ENCODE results near the gene IGLON5. TPM values are rescaled to one million over a fixed set of nuclear protein-coding genes. Genes with fewer than 3 reads are reported as not detected.

Gene IGLON5
- total RNA-seq, 1 experiment from 2014 or later: not detected

- no peak for DNase-seq (ENCODE audit: low read depth)
Measured at GRCh38 chr19:51364200-51365106, 53.0 kb downstream of the IGLON5 start.

DNA sequence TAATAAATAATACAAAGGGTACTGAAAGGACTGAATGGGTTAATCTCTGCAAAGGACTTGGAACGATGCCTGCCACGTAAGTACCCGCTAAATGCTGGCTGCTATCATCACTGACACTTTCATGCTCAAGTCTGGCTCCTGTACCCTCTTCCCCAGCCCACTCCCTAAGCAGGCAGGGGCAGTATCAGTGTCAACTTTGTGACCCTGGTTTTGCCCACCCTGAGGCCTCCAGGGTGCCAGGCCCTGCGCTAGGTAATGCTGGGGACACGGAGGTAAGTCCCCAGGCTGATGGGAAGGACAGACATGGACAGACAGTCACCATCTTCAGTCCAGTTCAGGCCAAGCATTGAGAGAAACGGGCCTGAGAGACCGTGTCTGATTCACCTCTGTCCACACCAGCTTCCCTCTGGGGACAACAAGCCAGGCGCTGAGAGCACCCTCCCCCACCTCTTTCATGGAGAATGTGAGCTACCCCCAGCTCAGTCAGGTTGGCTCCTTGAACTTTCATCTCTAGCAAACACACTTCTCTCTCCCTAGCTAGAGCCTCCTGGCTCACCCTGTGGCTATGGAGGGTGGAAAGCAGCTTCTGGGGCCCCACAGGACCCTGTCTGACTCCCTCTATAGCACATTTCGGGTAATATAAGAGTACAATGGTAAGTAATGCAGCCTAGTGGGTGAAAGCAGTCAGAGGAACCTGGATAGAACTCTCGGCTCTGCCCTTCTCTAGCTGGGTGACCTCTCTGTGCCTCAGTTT, 53.9 kb downstream of the IGLON5 start:
- peak; percentile 26 for DNase-seq (ENCODE audit: low read depth)

DNA sequence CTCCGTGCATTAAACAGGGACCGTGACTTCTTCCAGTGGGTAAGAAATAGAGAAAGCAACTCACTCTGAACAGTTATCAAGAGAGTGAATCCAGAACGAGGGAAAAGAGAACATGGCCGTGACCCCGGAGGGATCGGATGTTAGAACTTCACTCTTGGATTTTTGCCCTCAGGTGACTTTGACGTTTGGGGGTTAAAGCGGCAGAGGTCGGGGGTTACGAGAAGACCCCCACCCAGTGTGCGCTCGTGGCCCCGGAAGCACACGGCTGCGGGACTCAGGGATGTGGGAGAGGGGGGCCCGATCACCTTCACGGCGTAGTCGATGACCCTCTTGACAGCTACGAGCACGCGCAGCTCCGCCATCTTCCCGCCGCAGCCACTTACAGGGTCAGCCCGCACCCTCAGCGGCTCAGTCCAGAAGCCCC, 54.5 kb downstream of the IGLON5 start, which contains the start of gene ETFB:
Gene ETFB, minus strand, starts transcription at position 424 of the 424 bp plus-strand sequence. Its CDS starts 62 bp downstream, at position 362.
- DNase-seq (ENCODE audit: low read depth): no peak

DNA sequence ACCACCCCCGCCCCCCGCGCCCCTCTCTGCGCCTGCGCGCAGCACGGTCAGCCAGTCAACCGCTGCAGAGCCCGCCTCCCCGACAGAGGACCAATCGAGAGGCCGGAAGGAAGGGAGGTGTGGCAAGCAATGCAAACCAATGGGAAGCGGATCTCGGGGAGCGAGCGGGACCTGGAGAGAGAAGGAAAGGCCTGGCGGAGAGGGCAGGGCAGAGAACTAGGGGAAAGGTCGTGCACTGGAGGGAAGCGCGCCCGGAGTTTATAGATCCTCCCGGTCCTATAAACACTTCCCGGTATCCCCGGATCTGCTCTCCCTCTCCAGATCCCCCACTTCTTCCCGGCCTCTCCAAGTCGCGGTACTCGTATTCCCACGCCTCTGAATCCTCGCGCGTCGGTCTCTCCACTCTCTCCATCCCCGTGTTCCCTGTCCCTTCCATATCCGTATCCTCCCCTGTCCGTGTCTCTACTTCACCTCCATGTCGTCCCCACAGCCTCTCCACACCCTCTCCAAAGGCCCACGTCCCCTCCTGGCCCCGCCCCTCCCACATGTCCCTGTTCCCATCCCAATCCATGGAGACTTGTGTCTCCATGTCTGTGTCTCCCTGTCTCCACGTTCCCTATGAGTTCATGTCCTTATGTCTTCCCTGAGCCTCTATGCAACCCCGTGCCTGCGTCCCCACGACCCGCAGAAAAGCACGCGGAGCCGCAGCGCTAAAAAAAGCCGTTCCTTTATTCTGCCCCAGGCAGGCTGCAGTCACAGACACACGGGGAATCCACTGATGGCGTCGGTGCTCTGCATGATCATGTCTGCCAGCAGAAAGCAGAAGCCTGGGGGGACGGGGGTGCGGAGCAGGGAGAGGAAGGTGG, 55.2 kb downstream of the IGLON5 start:
- DNase-seq (ENCODE audit: low read depth): peak; percentile 94

DNA sequence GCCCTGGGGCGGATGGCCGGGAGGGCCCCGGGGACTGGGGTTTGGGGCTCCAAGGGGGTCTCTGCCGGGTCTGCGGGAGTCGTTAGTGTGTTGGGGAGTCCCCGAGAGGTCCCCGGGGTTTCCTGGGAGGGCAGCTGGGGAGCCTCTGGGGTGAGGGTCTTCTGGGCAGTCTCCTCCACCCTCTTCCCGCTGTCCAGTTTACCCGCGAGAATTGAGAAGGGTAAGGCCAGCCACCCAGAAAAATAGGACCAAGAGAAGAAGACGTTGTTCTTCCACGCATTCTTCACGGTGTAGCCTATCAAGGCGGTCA, 55.8 kb downstream of the IGLON5 start:
- no peak for DNase-seq (ENCODE audit: low read depth)

- peak; percentile 98 for DNase-seq (ENCODE audit: low read depth)
Measured at GRCh38 chr19:51367565-51368365, 56.3 kb downstream of the IGLON5 start.

DNA sequence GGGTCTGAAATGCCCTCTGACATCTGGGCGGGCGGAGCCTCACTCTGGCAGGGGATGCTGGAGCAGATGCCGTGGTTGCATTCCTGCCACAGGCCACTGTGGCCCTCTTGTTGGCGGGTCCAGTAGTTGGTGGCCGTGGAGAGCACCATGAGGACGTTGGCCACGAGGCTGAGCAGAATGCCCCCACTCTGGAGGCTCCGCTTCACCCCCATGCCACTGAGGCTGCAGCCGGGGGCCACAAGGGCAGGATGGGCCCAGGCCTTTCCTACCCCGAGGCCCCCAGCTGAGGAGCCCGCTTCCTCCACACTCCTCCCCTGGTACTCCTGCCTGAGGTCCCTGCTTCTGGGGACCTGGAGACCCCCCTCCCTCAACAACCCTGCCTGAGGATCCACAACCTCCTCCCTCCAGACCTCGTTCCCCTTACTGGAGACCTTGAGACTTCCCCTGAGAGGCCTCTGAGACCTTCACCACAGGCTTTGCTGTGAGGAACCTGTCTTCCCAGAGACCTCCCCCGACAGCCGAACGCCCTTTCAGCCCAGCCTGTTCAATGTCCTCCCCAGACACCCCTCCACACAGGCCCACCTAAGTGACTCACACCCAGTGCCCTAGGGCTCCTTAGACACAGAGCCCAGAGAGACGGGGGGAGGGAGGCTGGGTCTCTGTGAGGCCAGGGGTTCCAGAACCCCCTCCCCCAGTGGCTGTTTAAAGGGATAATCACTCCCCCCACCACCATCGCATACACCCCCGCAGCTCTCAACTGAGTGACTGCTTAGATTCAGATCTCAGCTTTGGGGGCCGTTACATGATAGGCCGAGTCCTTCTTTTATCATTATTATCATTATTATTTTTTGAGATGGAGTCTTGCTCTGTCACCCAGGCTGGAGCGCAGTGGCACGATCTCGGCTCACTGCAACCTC, 57.2 kb downstream of the IGLON5 start, which contains the start of gene CLDND2:
Gene CLDND2, minus strand, starts transcription at position 638 of the 917 bp plus-strand sequence. Its CDS starts 426 bp downstream, at position 212.
- DNase-seq (ENCODE audit: low read depth): no peak

- DNase-seq (ENCODE audit: low read depth): no peak
Measured at GRCh38 chr19:51370230-51370629, 58.8 kb downstream of the IGLON5 start.

GRCh38 chr19:51371186-51371690, 59.8 kb downstream of the IGLON5 start:
- DNase-seq (ENCODE audit: low read depth): no peak

DNA sequence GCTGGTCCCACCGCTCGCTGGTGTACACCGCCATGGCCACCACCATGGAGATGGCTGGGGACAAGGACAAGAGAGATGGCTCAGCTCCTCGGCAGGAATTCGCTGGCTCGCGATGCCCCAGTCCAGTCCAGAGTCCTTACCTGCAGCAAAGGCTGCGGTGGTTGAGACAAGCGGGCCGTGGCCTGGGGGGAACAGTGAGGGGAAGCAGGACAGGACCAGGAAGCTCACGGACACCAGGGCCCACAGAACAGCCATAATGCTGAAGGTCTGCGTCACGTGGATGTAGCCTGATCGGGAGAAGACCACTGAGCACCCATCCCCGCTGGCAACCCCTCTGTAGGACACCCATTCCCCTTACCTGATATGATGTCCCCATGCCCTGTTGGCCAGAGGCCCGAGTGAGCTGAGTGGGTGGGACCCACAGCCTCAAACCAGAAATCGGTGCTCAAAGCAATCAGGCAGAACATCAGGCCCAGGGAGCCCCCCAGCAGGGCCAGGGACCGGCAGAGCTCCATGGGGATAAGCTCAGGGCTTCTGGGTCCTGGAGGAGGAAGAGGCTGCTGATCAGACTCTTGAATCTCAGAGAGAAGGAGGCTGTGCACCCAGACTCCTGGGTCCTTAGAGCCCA, 60.7 kb downstream of the IGLON5 start:
- no peak for DNase-seq (ENCODE audit: low read depth)

DNA sequence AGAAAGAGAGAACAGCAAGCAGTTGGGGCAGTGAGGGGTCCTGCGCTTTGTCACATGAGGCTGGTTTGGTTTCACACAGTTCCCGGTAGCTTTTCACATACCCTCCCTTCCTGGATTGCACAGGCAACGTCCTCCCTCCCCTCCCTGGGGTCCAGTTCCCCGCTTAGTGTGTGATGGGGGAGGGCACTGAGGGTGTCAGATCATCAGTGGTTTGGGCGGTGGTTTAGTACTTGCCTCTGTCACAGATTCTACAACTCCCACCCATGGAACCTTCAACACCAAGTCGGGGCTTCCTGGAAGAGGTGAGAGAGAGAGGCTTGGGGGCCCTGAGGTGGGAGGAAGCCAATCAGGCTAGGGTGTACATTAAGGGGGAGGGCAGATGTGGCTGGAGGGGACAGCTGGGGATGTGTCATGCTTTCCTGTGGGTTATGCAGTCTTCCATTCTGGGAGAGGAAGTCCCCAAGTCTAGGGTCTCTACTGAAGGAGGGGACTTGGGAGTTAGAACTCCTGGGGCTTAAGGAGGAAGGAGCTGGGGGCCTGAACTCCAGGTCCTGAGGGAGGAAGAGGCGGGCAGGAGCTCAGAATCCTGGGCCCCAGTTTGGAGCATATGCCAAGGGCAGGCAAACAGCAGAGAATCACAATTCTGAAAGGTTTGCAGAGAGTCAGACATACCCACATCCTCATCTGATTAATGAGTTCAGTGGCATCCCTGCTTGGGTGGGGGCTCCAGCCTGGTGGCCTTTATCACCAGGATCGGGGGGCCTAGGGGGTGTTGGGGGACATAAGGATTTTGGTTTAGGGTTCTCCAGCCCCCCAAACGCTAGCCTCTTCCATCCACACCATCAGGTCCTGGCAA, 61.4 kb downstream of the IGLON5 start, which contains the start of gene NKG7:
Gene NKG7, minus strand, starts transcription at position 6 of the 856 bp plus-strand sequence. CDS start 119 bp downstream, outside the sequence.
- DNase-seq (ENCODE audit: low read depth): no peak

GRCh38 chr19:51375504-51376221, 64.2 kb downstream of the IGLON5 start:
- DNase-seq (ENCODE audit: low read depth): no peak

DNA sequence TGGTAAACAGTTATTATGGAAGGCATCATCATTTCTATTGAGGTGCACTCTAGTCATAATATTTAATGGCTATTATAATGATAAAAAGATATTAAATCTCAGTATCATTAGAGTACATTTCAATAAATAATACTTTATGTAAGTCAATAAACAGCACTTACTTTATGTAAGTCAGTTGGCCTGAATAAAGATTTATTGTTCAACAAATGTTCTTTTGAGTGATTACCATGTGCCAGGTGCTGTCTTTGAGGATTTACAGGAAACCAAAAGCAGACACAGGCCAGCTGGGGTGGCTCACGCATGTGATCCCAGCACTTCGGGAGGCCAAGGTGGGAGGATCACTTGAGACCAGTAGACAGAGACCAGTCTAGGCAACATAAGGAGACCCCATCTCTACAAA, 66.0 kb downstream of the IGLON5 start:
- DNase-seq (ENCODE audit: low read depth): no peak

DNA sequence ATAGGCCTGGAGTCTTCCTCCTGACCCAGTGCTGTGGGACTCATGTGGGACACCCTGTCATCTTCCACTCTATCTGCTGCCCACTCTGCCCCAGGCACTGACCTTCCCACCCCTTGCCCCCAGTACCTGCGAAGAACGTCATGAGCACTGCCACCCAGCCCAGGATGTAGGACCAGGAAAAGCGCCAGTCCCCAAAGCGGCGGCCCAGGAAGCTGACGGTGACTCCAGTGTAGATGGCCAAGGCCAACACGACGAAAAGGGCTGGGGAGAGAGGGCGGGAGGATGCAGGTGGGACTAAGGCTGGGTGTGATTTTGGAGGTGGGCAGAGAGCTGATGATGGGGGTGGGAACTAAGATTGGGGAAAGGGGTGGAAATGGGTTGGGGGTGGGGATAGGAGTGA, 68.9 kb downstream of the IGLON5 start:
- DNase-seq (ENCODE audit: low read depth): no peak
